Measurements from ENCODE around the gene INPP5D.
A peak's percentile ranks its signal among the peaks of the same experiment; 100 is the strongest.

The INPP5D gene

DNA sequence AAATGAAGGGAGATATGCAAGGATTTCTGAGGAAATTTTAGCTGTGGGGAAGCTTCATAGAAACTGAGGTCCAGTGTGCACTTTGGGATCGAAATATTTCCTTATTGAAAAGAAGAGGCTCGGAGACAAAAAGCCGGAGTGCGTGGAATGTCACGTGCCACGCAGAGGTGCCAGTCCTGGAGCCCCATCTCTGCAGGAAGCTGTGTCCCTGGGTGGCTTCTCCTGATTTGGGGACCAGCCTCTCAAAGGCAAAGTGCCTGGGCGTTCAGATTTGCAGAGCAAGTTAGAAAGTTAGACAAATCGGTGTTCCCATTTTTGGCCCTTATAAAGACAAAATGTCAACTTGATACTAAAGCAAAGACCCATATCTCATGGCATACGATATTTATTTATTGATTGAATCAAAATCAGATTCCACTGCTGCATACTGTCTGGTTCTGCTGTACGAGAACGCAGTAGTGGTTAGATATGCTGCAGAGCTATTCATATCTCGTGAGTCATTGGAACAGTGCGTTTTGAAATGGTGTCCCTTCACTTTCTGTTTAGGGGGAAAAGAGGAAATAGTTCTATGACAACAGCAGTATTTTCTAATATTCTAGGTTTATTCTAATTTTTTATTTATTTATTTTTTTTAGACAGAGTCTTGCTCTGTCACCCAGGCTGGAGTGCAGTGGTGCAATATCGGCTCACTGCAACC is 182.2 kb downstream of the INPP5D start:
- DNase-seq (ENCODE audit: low read depth): no peak

DNA sequence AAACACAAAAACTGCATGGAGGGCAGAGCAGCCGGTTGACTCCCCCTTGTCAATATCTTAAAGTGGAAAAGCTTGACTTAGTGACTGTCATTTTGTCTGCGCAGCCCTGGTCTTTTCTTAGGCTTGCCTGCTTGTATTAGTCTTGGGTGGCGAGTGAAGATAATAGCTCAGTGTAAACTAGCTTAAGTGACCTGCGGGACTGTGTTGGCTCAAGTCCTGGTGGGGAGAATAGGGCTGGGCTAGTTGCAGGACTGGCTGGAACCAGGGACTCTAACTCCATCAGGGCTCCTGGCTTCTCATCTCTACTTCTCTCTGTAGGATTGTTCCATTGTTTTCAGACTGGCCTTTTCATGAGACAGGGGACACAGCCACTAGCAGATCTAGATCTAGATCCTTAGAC is 183.2 kb downstream of the INPP5D start:
- DNase-seq (ENCODE audit: low read depth): no peak

DNA sequence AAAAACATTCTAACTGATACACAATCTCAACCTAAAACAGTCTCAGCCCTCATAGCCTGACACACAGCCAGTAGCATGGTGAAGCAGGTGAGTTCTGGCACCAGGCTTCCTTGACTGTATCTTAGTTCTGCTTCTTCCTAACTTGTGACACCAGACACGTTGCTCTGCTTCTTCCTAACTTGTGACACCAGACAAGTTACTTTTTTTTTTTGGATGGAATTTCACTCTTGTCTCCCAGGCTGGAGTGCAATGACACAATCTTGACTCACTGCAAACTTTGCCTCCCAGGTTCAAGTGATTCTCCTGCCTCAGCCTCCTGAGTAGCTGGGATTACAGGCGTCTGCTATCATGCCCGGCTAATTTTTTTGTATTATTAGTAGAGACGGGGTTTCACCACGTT is 184.7 kb downstream of the INPP5D start:
- DNase-seq (ENCODE audit: low read depth): no peak

DNA sequence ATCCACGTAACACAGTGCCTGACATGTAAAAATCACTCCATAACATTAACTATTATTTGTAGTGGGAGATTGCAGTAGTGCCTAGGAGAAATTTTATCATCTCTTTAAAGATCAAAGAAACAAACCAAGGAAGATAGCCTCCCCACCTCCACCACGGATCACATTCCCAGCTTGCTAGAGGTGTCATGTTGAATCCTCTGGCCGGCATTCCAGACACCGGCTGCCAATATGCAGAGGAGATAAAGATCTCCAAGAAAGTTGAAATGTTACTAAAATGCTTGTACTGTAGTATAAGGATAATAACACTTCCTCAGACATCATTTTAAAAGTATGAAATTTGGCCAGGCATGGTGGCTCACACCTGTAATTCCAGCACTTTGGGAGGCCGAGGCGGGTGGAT is 185.3 kb downstream of the INPP5D start:
- no peak for DNase-seq (ENCODE audit: low read depth)

DNA sequence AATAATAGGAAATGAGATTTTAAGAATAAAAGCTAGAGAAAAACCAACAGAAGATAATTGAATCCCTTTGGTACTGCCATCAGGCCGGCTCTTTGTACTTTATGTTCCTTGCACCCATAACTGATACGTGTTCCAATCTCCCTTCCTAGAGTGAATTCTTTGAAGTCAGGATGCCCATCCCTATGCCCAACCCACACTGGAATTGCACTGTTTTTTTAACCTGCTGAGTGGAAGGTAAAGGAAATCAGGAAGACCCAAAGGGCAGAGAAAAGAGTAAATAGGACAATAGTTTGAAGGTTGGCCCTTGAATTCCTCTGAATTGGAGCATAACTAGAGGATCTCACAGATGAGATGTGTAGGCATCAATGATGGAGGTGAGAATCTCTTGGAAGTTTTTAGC is 187.0 kb downstream of the INPP5D start:
- no peak for DNase-seq (ENCODE audit: low read depth)

DNA sequence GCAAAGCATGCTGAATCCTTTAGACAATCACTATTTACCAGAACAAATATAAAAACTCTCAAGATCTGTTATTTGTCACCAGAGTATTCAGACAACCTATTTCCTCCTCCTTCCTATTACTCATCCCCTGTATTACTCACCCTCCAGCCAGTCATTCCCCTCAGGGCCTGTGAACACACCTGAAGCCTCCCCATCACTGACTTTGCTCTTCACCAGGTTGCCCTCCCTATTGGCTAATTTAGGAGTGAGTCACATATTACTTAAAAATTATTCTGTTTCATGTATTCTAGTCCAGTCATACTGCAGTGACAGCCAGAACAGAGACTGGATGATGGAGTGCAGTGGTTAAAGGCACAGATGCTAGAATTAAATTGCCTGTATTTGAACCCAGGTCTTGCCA is 187.6 kb downstream of the INPP5D start:
- DNase-seq (ENCODE audit: low read depth): no peak

DNA sequence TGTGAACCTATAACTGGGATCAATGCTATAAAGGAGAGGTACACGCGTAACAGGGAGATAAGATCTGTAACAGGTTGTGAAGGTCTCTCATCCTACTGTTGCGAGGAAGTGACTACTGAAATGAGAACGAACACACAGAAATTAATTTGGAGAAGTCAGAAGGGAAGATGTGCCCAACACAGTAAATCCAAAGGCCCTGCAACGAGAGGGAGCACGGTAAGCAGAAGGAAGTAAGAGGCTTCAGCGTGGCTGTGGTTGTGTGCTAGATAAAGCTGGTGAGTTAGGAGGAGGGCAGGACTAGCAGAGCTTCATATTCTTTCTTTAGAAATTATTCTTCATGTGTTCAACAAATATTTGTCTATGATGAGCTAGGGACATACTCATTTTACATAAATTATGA is 188.9 kb downstream of the INPP5D start:
- no peak for DNase-seq (ENCODE audit: low read depth)

DNA sequence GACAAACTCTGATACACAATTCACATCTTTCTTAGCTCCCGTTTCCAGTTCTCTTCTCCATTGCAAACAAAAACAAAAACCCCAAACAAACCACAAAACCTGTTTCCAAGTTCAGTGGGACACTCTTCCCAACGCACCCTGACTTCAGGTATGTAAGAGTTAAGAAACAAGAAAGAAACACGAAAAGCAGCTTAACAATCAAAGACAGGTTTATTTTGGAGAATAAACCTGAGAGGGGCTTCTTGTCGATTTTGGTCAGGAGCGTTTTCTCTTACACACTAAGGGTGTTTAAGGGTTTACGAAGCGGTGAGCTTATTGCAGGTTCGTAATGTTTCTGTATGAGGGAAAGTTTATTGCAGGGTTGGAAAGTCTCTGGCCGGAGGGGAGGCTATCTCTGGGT is 190.4 kb downstream of the INPP5D start:
- no peak for DNase-seq (ENCODE audit: low read depth)

DNA sequence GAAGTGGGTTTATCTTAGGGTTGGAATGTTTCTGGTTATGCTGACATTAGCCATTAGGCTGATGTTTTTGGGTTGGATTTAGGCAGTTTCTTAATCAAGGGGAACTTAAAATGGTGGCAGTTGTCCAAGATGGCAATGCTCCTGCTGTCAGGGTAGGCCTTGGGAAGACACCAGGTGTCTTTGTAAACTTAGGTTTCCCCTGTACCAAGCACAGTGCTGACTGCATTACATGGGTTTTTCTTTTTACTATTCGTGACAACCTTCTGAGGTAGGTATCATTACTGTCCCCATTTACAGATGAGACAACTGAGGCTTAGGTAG is 190.8 kb downstream of the INPP5D start:
- DNase-seq (ENCODE audit: low read depth): no peak

DNA sequence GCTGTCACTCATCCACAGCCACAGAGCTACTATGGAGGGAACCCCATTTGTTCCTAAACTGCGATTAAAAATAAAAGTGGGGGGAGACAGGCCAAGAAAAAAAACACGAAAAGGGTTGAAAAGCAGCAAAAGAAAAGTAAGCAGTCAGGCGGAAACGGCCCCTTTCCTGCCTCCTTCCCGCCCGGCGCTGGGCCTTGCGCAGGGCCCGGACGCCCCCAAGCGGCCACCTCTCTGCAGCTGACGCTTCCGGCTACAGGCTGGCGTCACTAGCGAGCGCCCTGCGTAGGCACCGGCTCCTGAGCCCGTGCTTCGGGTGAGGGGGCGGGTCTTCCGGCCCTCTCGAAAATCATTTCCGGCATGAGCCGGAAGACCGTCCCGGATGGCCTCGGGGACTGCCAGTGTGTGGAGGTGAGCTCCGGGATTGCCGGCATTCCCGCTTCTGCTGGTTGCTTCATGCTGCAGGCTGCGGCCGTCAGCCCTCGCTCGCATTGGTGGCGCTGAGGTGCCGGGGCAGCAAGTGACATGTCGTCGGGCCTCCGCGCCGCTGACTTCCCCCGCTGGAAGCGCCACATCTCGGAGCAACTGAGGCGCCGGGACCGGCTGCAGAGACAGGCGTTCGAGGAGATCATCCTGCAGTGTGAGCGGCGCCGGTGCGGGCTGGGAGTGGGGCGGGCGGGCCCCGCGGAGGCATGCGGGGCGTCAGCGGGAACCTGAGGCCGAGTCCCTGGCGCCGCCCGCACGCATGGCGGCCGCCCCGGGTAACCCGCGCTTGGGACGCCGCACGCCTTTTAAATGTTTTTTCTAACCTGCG is 191.4 kb downstream of the INPP5D start, which contains the start of gene ATG16L1:
TSS of gene ATG16L1 (plus strand) at position 368 of the 811 bp plus-strand sequence. CDS start at position 523, 155 bp downstream.
- peak; percentile 91 for DNase-seq (ENCODE audit: low read depth)

DNA sequence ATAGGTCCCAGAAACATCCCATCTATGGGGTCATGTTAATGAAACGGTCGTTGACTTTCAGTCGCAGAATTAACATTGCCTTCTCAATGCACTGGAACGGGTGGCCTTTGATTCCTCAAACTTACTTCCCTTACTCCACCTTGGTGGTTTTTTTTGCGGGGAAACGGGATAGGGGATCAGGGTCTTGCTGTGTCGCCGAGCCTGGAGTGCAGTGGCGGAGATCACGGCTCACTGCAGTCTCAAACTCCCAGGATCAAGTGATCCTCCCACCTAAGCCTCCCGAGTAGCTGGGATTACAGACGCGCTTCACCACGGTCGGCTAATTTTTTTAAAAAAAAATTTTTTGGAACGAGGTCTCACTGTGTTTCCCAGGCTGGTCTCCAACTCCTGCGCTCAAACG is 192.1 kb downstream of the INPP5D start:
- DNase-seq (ENCODE audit: low read depth): no peak

DNA sequence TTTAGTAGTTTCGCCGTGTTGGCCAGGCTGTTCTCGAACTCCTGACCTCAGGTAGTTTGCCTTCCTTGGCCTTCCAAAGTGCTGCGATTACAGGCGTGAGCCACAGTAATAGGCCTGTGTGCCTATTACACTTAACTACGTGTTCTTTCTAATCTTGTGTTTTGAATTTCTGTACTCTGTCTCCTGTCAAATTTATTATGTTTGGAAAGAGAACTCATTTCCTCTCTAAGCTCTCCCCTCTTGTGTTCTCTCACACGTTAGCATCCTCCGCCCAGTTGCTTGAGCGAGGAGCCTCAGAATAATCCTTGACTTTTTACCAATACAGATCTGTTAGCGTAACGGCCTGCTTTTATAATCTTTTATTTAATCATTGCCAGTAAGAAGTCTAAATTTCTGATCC is 195.0 kb downstream of the INPP5D start:
- no peak for DNase-seq (ENCODE audit: low read depth)

DNA sequence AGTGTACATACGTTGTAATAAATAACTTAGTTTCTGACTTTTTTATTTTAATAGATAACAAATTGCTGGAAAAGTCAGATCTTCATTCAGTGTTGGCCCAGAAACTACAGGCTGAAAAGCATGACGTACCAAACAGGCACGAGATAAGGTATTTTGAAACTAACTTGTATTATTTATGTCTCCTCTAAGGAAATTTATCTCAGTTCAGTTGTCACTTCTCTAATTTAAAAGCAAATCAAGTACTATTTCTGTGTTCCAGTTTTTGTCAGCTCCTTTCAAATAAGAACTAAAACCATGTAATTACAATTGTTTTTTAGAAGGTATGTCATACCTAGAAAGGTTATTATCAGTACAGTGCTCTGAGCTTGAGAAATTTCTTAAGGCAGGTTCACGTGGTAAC is 195.9 kb downstream of the INPP5D start:
- DNase-seq (ENCODE audit: low read depth): no peak

Measured in stromal cell of bone marrow (primary cell).